ENCODE results near the gene GNL3L. TPM values are rescaled to one million over a fixed set of nuclear protein-coding genes. Genes with fewer than 3 reads are reported as not detected.
"Not testable (repeated sequence)": the region's sequence is repeated elsewhere in the genome, so short reads cannot be mapped to it uniquely, and the experiment has no call there.

Gene GNL3L, protein sequence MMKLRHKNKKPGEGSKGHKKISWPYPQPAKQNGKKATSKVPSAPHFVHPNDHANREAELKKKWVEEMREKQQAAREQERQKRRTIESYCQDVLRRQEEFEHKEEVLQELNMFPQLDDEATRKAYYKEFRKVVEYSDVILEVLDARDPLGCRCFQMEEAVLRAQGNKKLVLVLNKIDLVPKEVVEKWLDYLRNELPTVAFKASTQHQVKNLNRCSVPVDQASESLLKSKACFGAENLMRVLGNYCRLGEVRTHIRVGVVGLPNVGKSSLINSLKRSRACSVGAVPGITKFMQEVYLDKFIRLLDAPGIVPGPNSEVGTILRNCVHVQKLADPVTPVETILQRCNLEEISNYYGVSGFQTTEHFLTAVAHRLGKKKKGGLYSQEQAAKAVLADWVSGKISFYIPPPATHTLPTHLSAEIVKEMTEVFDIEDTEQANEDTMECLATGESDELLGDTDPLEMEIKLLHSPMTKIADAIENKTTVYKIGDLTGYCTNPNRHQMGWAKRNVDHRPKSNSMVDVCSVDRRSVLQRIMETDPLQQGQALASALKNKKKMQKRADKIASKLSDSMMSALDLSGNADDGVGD
- 23.4 TPM for total RNA-seq

DNA sequence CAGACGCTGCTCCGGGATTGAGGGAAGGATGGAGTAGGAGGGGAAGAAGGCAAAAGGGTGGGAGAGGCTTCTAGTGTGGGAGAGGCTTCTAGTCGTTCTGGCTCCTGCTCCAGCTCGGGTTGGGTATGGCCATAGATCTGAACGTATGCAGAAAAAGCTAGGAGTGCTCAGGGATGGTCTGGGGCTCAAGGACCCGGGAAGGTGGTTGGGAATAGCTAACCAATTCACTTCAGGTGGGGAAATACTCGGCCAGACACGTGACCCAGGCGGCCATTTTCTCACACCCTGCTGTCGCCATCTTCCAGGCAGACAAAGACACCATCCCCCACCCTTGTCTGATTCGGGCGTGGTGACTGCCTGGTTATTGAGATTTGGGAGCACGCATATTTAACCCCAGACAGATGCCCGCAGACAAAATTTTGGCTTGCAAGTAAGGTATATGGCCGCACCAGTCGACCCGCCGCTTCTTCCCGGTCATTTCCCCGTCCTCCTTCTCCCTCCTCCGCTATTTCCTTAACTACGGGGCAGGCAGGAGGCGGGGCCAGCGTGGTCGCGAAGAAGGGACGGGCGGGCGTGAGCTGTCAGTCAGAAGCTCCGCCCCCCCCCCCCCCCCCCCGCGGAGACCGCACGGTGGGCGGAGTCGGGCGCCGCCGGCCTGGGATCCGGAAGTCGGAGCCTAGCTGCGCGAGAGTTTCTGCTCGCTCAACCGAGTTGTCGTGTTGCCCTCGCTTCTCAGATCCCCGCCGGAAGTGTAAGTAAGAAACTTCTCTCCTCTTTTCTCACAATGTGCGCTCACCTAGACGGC, at the start of gene GNL3L:
Gene GNL3L (plus strand): TSS at position 668 of the 805 bp plus-strand sequence. CDS start 2,348 bp downstream, outside the sequence.
- DNase-seq, result peak; percentile 80

DNA sequence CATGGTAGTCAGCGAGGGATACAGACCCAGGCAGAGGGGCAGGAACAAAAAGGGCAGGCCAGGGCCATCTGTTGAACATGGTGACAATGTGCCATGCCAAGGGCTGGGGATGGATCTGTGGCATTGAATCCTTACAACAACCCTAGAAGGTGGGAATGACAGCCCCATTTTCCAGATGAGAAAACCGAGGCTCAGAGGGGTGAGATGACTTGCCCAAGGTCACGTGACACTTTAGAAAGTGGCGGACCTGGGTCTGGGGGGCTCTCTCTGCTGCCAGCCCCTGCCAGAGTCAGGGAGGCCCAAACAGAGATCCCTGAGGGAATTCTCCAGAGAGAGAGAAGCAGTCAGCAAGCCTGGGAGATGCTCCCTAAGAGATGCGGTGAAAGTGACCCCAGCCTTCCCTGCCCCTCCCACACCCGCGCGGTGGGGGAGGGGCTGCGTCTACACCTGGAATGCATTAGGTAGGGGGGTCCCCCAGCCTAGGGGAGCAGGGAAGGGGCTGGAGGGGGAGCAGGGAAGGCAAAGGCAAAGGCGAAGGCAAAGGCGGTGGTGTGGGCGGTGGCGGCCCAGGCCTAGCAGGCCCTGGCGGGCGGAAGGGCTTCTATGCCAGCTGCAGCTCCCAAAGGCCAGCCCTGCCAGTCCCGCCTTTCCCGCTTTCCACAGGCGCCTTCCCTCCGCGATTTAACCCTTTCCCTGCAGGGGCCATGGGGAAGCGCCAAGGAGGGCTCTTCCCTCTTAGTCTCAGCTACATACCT, 47.0 kb upstream of the GNL3L start:
- DNase-seq, result no peak

DNA sequence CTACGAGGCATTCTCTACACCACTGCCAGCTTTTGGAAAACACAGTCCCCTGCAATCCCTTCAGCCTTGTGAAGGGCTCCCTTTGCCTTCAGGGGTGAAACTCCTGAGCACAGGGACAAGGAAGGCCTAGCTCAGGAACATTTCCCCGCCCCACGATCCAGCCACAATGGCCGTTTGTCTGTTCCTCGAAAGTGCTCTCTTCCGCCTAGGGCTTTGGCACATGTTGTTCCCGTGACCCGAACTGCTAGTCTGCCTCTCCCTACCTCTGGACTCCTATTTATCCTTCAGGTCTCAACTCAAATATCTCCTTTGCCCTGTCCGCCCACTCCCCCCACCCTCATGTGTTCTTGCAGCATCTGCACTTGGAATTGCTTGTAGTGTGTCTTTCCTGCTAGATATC, 46.1 kb upstream of the GNL3L start:
- no peak for DNase-seq

DNA sequence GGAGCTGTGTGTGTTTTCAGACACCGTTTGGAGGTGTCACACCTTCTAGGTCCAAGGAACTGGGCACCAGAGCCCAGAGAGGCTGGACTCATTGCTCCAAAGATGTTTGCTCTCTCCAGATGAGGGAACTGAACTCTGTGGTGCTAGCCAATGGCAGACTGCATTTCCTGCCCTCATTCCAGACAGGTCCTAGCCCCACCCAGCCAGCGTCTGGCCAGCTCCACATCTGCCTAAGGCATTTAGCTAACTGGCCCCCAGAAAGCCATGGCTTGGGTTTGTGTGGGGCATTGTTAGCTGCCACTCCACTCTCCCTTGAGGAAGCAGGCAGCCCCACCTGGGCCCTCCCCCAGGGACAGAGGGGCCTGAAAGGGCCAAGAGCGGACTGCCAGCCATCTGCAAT, 45.4 kb upstream of the GNL3L start:
- no peak for DNase-seq

DNA sequence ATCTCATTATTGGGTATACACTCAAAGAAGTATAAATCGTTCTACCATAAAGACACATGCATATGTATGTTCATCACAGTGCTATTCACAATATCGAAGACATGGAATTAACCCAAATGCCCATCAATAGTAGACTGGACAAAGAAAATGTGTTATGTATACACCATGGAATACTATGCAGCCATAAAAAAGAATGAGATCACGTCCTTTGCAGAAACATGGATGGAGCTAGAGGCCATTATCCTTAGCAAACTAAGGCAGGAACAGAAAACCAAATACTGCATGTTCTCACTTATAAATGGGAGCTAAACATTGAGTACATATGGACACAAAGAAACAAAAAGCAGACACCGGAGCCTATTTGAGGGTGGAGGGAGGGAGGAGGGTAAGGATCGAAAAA, 40.2 kb upstream of the GNL3L start:
- DNase-seq, result not testable (repeated sequence)

DNA sequence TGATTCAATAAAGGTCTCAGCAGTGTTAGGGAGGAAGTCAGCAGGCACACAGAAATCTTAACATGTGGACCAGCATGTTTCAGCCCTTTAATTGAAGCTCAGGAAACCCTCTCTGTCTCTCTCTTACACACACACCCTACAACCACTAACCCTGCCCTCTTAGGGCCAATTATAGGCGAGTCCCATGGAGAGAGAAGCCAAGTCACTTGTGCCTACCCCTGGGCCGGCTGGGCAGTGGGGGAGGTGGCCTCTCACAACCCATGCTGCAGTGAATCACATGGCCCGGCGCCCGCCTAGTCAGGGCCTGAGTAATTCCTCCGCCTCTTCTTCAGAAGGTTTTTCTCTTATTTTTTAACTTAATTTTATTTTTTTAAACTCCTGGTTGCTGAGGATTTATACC, 37.7 kb upstream of the GNL3L start:
- DNase-seq, result no peak

DNA sequence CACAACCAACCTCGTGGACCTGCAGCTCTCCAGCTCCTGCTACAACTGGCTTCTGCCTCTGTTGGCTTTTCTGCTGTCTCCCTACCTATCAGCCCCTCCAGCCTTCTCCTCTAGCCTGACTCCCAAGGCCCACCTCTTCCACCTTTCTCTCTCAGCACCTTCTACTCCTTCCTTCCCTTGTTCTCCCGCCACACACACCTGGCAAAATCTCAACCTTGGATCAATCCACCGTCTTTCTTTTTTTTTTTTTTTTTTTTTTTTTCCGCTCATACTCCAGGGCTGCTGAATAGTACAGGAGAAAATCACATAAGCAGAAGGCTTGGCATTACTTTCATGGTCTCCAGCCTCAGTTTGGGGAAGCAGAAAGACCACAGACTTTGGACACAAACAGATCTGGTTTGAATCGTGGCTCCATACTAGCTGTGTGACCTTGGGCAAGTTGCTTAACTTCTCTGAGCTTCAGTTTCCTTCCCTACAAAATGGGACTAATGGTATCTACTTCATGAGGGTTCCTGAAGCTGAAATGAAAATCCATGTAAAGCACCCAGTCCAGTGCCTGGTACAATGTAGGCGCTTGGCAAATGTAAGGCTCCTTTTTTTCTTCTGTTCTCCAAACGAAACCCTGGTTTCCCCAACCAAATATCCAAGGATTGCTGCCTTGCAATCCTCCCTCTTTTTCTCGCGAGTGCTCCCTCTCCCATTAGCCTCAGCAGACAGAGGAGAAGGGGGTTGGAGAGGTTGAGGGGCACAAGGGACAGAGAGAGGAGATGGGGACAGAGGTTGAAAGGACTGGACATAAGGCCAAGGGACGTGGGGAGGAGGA, 35.6 kb upstream of the GNL3L start:
- DNase-seq, result no peak

DNA sequence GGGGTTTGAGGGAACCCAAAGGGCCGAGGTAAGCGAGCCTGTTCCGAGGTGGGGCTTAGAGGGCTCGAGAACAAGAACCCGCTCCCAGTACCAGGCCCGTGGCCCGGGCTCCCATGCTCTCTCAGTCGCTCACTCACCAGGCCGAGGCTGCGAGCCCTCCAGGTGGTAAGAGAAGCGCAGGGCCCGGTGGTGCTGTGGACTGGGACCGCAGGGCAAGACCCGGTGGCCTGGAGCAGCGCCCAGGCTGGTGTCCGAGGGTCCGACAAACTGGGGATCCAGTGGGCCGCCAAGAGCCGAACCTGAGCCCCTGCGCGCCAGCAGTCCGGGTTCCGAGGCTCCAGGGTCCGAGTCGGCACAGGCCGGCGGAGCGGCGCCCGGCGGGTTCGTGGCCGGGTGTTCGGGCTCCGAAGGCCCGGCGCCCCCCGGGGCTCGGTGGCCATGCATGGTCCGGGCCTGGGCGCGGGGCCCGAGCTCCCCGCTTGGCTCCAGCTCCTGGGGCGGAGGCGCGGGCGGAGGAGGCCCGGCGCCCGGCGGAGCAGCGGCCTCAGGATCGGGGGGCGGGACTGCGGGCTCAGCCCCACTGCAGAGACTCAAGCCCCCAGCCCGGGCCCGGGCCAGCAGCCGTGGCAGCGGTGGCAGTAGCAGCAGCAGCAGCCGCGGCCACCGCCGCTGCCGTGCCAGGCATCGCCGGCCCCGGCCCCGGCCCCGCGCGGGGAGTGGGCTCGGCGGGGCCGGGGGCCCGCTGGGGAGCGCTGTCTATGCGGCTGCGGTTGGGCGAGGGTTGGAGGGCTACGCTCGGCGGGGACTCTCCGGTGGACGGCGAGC, 34.8 kb upstream of the GNL3L start:
- DNase-seq, result no peak

DNA sequence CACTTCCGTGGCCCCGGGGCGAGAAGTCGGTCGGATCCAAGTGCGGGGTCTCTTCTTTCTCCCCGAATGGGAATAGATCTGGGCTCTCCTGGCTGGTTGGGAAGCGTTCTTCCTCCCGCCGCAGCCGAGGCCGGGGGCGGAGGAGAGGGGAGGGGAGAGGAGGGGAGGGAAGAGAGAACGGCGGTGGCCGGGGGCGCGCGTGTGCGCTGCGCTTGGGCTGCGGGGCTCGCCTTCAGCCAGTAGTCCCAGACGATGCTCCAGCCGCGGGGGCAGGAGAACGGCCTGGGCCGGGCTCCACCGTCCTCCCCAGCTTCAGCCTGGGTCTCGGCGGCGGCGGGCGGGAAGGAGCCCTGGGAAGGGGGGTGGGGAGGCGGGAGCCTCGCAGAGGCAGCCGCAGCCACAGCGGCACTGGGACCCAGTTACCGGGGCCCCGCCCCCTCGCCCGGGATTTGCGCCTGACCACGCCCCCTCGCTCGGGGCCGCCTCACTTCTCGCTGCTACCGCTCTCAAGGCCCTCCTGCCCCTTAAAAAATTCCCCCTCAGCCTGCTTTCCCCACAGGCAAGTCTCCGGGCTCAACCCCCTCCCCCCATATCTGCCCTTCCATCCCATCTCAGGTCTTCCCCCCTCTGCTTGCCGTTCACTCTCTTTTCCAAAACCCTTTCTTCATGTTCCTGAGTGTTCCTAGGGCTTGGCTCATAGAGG, 34.1 kb upstream of the GNL3L start, which contains the start of gene FGD1:
Gene FGD1 (minus strand): TSS at position 421 of the 703 bp plus-strand sequence. CDS start 802 bp downstream, outside the sequence.
- DNase-seq, result no peak

DNA sequence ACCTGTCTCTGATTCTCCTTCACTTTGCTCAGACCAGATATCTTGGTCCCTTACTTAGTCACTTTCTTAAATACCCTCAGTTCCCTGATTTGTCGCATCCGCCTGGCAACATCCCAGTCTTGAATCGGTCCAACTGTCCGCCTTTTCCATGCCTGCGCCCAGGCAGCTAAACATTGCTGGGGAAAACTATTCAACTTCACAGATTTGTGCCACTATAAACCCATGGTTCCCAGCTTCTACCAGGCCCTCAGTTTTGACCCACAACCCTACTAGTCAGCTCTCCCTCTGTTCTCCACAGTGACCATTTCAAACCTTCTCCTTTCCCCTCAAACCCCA, 33.5 kb upstream of the GNL3L start:
- DNase-seq, result no peak

DNA sequence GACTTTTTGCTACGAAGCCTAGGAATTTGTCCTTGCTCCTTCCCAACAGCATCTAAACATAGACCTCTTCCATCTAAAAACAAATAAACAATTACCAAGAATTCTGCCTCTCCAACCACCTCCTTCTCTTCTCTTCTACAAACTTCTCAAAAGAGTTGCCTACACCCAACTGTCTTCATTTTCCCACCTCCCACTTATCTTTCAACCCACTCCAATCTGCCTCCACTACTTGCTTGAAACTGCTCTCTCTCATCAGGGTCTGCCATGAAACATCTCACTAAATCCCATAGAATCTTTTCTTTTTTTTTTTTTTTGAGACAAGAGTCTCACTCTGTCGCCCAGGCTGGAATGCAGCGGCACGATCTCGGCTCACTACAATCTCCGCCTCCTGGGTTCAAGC, 33.1 kb upstream of the GNL3L start:
- DNase-seq, result no peak

DNA sequence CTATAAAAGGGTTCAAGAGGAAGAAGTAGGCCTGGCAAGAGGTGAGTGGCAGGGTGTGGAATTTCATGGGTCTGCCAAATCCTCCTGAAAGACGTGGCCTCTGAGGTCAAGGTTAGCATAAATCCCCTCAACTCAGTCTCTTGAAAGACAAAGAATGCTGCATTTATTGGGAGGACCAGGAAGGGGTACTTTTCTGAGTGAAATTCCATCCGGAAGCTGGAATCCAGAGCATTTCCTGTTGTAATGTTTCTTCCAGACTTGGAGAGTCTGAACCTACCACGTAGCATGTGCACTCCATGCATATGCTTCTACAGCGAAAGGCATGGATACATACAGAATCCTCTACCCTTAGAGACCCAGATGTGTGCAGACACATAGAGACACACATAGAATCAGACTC, 20.6 kb upstream of the GNL3L start:
- DNase-seq, result peak; percentile 76

DNA sequence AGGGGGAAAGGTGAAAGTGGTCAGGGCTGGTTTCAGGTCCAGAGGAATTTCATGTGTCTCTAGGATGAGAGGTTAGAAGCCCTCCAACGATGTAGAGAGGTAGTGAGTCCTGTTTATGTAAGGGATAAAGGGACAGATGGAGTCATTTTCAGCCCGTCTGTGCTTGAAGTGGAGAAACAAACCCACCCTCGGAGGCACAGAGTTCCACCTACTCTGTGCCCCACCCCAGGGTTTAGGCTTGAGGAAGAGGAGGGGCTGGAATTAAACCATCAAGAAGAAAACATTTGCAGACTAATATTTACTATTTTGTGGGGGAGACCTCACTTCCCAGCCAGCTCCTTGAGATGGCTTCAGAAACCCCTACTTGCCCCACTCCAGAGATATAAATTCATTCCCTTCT, 868 bp upstream of the GNL3L start:
- no peak for DNase-seq

DNA sequence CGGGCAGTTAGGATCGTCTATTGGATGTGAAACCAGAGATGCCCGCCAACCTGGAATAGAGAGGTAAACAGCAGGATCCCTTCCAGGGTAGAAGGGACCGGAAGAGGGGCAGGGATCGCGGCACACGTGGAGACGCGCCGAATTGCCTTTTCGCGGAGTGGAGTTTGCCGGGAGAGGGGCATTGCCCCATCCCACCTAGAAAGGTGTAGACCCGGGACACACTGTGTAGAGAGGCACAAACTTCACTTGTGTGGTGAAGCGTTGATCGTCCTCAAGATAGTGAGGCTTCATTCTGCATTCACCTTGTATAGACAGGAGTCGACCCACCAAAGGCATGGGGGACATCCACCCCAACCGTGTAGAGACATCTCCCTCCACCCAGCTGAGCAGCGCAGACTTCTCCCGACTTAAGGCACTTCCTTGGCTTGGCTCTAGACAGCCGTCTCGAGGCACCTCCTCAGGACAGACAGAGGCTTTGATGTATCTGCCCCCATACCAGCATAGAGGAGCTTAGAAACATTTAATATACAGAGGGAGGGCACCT, 410 bp downstream of the GNL3L start:
- DNase-seq, result no peak

DNA sequence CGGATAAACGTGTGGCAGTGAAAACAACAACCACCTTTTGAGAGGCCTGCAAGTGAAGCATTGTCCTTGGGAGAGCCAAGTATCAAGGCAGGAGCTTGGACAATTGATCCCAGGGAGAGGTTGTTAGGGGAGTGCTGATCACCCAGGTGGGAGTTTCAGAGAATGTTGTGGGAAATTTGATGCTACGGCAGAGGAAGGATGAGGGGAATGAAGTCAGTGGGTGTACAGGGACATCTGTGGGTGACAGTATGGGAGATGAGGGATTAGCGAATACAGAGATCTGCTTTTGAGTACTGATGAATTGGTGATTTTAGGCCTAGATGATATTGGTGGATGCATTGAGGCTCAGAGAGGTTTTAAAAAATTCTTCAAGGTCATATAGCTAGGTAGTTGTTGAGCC, 4.3 kb downstream of the GNL3L start:
- no peak for DNase-seq

DNA sequence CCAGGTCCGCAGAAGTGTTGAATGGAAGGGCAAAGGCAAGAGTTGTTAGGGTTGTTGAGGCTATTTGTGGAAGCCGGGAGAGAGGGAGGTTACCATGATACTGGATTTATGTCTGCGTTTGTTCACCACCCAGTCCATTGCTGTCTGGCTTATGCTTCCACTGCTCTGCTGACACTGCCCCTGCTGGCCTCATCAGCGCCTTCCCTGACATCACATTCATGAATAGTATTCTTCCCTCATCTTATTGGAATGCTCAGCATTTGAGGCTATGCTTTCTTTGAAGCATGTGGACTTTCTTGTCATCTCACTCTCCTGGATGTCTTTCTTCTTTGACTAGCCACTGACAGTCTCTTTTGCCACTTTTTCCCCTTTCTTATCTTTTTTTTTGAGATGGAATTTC, 10.3 kb downstream of the GNL3L start:
- no peak for DNase-seq

DNA sequence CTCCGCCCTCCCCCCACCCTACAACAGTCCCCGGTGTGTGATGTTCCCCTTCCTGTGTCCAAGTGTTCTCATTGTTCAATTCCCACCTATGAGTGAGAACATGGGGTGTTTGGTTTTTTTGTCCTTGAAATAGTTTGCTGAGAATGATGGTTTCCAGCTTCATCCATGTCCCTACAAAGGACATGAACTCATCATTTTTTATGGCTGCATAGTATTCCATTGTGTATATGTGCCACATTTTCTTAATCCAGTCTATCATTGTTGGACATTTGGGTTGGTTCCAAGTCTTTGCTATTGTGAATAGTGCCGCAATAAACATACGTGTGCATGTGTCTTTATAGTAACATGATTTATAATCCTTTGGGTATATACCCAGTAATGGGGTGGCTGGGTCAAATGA, 12.2 kb downstream of the GNL3L start:
- DNase-seq, result not testable (repeated sequence)

DNA sequence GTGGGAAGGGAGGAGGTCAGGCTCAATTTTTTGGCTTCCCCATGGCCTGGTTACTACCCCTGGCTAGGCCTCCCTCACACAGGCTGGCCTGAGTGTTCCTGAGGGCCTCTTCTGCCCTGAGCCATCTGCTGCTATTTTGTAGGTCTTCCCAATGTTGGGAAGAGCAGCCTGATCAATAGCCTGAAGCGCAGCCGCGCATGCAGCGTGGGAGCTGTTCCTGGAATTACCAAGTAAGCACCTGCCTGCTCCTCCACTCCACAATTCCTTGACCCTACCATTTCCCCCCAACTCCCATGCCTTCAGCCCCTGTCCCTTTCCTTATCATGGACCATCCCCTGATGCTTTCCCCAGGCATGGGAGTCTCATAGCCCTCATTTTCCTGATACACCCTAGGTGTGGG, 20.8 kb downstream of the GNL3L start:
- no peak for DNase-seq

DNA sequence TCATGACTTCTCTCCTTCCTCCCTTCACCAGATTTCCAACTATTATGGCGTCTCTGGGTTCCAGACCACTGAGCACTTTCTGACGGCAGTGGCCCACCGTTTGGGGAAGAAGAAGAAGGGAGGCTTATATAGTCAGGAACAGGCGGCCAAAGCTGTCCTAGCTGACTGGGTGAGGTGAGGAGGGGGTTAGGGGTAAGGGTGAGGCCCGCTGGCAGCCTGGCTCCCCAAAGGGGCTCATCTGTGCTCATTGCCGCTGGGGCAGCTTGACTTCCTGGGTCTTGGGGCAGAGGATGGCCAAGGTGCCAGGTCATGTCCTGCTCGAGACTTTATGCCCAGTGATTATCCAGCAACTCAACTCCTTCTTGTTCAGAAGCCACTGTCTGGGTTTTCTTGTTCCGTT, 21.8 kb downstream of the GNL3L start:
- DNase-seq, result no peak

DNA sequence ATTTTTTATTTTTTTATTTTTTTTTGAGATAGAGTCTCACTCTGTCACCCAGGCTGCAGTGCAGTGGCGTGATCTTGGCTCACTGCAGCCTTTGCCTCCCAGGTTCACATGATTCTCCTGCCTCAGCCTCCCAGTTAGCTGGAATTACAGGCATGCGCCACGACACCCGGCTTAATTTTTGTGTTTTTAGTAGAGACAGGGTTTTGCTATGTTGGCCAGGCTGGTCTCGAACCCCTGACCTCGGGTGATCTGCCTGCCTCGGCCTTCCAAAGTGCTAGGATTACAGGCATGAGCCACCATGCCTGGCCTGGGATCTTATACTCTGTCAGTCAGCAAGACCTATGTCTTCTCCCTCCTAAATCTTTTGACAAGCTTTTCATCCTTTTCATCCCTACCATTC, 25.0 kb downstream of the GNL3L start:
- not testable (repeated sequence) for DNase-seq

Data from skin of body (tissue), 2 donors.